ENCODE measurements around the gene KRTAP12-1. TPM values are rescaled to one million over a fixed set of nuclear protein-coding genes. Genes with fewer than 3 reads are reported as not detected.
"Not testable (repeated sequence)": the region's sequence is repeated elsewhere in the genome, so short reads cannot be mapped to it uniquely, and the experiment has no call there.

The KRTAP12-1 gene
- total RNA-seq, 1 experiment from 2014 or later, result not detected

DNA sequence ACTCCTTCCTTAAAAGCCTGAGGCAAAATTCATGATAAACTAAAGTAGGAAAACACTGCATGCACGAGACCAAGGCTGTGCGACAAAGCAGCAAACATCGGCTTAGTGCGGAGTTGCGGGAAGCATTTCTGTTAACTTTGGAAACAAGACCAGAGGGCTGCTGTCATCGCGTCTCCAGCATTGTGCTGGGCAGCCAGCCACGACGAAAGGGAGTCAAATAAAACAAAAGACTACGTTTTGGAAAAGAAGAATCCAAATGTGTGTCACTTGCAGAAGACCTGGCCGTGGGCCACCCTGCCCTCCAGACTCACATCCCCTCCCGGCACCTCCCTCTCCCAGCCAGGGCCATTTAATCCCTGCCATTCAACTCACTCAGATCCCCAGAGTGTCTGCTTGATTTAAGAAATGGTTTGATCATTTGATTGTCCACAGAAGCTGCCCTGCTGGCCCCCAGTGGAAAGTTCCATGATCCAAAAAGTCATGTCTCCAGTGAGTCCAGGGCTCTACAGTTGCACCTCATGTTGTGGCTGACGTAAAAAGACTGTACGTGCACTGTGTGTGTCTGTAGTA, 38.1 kb downstream of the KRTAP12-1 start:
- Histone ChIP-seq H3K79me2 (ENCODE audit: low read length) (no peaks in the 10 kb centered on the region), H4K20me1 (ENCODE audit: insufficient read depth, low read depth, low read length) (no peaks in the 10 kb centered on the region), H2AFZ (ENCODE audit: low read length) (no peak overlapping the region), H3K27ac (ENCODE audit: low read length) (no peak overlapping the region), H3K9ac (ENCODE audit: low read length) (no peak overlapping the region), H3K9me3 (ENCODE audit: low read length) (peaks cover 5% of the 10 kb centered on the region; the same call in 1 of the 2 replicates), H3K4me3 (ENCODE audit: low read length) (no peak overlapping the region), H3K4me1 (ENCODE audit: low read length) (no peaks in the 10 kb centered on the region), H3K9me2 (replicated peaks; ENCODE audit: insufficient read depth, low read length) (no peaks in the 10 kb centered on the region), H3K27me3 (ENCODE audit: low read length) (no peaks in the 10 kb centered on the region), H3K36me3 (ENCODE audit: insufficient read depth, low read length) (no peaks in the 10 kb centered on the region), H3K4me2 (ENCODE audit: low read depth, low read length, poor library complexity, severe bottlenecking) (no peak overlapping the region)
- no peak for DNase-seq

DNA sequence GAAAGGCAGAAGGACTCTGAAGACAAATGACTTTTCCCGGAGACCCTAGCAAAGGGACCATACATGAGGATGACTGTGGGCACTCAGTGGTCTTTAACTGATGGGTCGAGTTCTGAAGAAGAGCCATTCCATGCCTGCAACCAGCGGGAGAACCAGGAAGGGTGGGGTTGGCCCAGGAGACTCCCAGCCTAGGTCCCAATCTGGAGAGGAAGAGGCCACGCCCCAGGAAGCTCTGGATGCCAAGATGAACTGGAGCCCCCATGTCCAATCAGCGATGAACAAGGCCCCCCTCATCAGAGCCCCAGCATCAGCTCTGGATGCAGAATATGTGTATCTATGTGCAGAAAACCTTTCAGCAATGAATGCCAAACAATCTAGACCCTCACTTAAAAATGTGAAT, 41.2 kb downstream of the KRTAP12-1 start:
- Histone ChIP-seq H3K4me2 (ENCODE audit: low read depth, low read length, poor library complexity, severe bottlenecking) (no peak overlapping the region), H3K9me3 (ENCODE audit: low read length) (peaks cover 5% of the 10 kb centered on the region; the same call in 1 of the 2 replicates), H3K36me3 (ENCODE audit: insufficient read depth, low read length) (no peaks in the 10 kb centered on the region), H3K79me2 (ENCODE audit: low read length) (no peaks in the 10 kb centered on the region), H4K20me1 (ENCODE audit: insufficient read depth, low read depth, low read length) (no peaks in the 10 kb centered on the region), H3K4me1 (ENCODE audit: low read length) (no peaks in the 10 kb centered on the region), H3K4me3 (ENCODE audit: low read length) (no peak overlapping the region), H3K9ac (ENCODE audit: low read length) (no peak overlapping the region), H2AFZ (ENCODE audit: low read length) (no peak overlapping the region), H3K27me3 (ENCODE audit: low read length) (no peaks in the 10 kb centered on the region), H3K9me2 (replicated peaks; ENCODE audit: insufficient read depth, low read length) (no peaks in the 10 kb centered on the region), H3K27ac (ENCODE audit: low read length) (no peak overlapping the region)
- DNase-seq, result no peak

DNA sequence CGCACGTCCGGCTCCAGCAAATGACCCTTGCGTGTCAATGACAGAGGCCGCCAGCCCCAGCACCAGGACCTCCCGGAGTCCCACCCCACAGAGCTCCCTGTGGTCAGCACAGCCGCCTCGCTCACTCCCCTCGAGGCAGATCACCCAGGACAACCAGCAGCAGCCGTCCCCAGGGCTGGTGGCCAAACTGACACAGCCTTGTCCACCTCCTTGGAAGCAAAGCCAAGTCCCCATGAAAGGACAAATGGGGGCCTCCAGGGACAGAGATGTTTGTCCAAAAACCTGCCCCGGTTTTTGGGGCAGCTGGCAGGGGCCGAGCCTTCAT, 42.7 kb downstream of the KRTAP12-1 start:
- no peak overlapping the region for H2AFZ ChIP-seq (ENCODE audit: low read length)
- no peaks in the 10 kb centered on the region for H3K9me2 ChIP-seq (replicated peaks; ENCODE audit: insufficient read depth, low read length)
- no peak overlapping the region for H3K9ac ChIP-seq (ENCODE audit: low read length)
- H3K4me1 ChIP-seq (ENCODE audit: low read length), result no peaks in the 10 kb centered on the region
- no peaks in the 10 kb centered on the region for H3K27me3 ChIP-seq (ENCODE audit: low read length)
- H3K9me3 ChIP-seq (ENCODE audit: low read length), result no peaks in the 10 kb centered on the region
- H3K79me2 ChIP-seq (ENCODE audit: low read length), result no peaks in the 10 kb centered on the region
- no peaks in the 10 kb centered on the region for H4K20me1 ChIP-seq (ENCODE audit: insufficient read depth, low read depth, low read length)
- no peaks in the 10 kb centered on the region for H3K36me3 ChIP-seq (ENCODE audit: insufficient read depth, low read length)
- no peak overlapping the region for H3K4me2 ChIP-seq (ENCODE audit: low read depth, low read length, poor library complexity, severe bottlenecking)
- H3K27ac ChIP-seq (ENCODE audit: low read length), result no peak overlapping the region
- no peak overlapping the region for H3K4me3 ChIP-seq (ENCODE audit: low read length)
- no peak for DNase-seq

DNA sequence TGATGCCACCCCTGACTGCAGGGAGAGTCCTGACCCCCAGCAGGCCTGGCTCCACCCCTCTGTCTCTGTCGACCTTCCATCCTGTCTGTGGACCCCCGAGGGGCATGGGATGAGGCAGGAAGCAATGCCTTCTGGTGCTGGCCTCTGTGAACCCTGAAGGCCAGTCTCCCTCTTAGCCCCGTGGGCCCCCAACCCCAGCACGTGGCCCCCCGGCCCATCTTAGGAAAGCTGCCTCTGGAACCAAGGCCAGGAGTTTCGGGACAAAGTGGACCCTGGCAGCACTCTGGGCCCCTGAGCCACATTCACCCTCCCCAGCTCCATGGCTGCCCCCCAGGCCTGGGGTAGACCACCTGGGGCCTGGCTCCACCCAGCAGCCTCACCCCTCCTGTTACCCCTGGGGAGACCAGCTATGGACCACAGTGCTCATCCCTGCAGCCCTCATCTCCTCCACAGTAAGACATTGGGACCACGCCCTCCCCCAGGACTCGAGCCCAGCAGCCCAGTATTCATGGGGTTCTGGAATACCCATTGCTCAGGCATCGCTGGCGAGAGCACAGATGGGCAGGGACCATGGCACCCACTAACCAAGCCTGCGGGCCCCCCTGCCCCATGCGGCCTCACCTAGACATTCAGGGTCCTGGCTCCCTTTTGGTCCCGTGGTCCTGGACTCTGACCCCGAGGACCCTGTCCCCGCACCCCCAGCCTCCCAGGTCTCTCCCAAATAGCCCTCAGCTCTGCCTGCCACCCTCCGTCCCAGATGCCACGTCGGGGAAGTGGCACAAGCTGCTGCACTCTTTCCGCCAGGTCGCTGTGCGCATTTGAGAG, 43.2 kb downstream of the KRTAP12-1 start:
- H3K4me1 ChIP-seq (ENCODE audit: low read length); H3K9me3 ChIP-seq (ENCODE audit: low read length); H3K27me3 ChIP-seq (ENCODE audit: low read length); H3K4me3 ChIP-seq (ENCODE audit: low read length); H3K9ac ChIP-seq (ENCODE audit: low read length); DNase-seq; H3K4me2 ChIP-seq (ENCODE audit: low read depth, low read length, poor library complexity, severe bottlenecking); H3K36me3 ChIP-seq (ENCODE audit: insufficient read depth, low read length); H3K79me2 ChIP-seq (ENCODE audit: low read length); H3K27ac ChIP-seq (ENCODE audit: low read length); H3K9me2 ChIP-seq (replicated peaks; ENCODE audit: insufficient read depth, low read length); H2AFZ ChIP-seq (ENCODE audit: low read length); H4K20me1 ChIP-seq (ENCODE audit: insufficient read depth, low read depth, low read length): not testable (repeated sequence)

DNA sequence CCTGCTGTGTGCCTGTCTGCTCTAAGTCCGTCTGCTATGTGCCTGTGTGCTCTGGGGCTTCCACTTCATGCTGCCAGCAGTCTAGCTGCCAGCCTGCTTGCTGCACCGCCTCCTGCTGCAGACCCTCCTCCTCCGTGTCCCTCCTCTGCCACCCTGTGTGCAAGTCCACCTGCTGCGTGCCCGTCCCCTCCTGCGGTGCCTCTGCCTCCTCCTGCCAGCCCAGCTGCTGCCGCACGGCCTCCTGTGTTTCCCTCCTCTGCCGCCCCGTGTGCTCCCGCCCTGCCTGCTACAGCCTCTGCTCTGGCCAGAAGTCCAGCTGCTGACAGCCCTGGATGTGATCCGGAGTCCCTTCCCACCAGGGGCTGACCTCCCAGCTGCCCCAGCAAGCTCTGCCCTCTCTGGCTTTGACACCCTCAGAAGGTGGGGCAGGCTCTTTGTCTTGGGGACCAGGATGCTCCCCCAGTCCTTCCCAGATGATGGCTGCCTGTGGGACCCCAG, 44.1 kb downstream of the KRTAP12-1 start:
- H3K27me3 ChIP-seq (ENCODE audit: low read length); H3K79me2 ChIP-seq (ENCODE audit: low read length); H3K9ac ChIP-seq (ENCODE audit: low read length); H3K36me3 ChIP-seq (ENCODE audit: insufficient read depth, low read length); H3K4me2 ChIP-seq (ENCODE audit: low read depth, low read length, poor library complexity, severe bottlenecking); H3K9me3 ChIP-seq (ENCODE audit: low read length); H3K27ac ChIP-seq (ENCODE audit: low read length); H3K4me3 ChIP-seq (ENCODE audit: low read length); H3K4me1 ChIP-seq (ENCODE audit: low read length); H2AFZ ChIP-seq (ENCODE audit: low read length); H4K20me1 ChIP-seq (ENCODE audit: insufficient read depth, low read depth, low read length); DNase-seq; H3K9me2 ChIP-seq (replicated peaks; ENCODE audit: insufficient read depth, low read length): not testable (repeated sequence)

DNA sequence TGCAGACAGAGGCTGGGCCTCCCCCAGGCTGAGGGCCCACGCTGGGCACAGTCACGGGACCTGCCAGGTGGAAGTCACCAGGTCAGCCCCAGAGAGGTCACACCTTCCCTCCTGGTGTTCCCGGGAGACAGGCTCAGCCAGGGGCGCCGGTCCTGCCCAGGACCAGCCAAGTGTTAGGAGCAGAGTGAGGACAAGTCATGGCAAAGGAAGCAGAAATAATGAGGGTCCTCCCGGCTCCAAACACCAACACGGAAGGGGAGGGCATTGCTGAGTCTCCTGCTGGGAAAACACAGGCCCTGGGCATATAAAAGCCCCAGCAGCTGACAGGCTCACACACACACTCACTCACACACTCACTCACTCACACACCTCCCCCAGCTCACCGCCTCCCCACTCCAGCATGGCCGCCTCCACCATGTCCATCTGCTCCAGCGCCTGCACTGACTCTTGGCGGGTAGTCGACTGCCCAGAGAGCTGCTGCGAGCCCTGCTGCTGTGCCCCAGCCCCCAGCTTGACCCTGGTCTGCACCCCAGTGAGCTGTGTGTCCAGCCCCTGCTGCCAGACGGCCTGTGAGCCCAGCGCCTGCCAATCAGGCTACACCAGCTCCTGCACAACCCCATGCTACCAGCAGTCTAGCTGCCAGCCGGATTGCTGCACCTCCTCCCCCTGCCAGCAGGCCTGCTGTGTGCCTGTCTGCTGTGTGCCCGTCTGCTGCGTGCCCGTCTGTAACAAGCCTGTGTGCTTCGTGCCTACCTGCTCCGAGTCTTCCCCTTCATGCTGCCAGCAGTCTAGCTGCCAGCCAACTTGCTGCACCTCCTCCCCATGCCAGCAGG, 44.7 kb downstream of the KRTAP12-1 start, which contains the start of gene KRTAP10-10:
TSS of gene KRTAP10-10 (plus strand) at position 339 of the 833 bp plus-strand sequence. CDS start at position 401, 62 bp downstream.
- no peaks in the 10 kb centered on the region for H3K36me3 ChIP-seq (ENCODE audit: insufficient read depth, low read length)
- no peaks in the 10 kb centered on the region for H3K9me3 ChIP-seq (ENCODE audit: low read length)
- no peaks in the 10 kb centered on the region for H3K9me2 ChIP-seq (replicated peaks; ENCODE audit: insufficient read depth, low read length)
- no peak within 1 kb of the TSS for H3K4me3 ChIP-seq (ENCODE audit: low read length)
- H4K20me1 ChIP-seq (ENCODE audit: insufficient read depth, low read depth, low read length), result no peaks in the 10 kb centered on the region
- no peak within 1 kb of the TSS for H2AFZ ChIP-seq (ENCODE audit: low read length)
- no peaks in the 10 kb centered on the region for H3K27me3 ChIP-seq (ENCODE audit: low read length)
- no peaks in the 10 kb centered on the region for H3K4me1 ChIP-seq (ENCODE audit: low read length)
- no peaks in the 10 kb centered on the region for H3K79me2 ChIP-seq (ENCODE audit: low read length)
- H3K9ac ChIP-seq (ENCODE audit: low read length), result no peak within 1 kb of the TSS
- H3K27ac ChIP-seq (ENCODE audit: low read length), result no peak within 1 kb of the TSS
- no peak for DNase-seq
- H3K4me2 ChIP-seq (ENCODE audit: low read depth, low read length, poor library complexity, severe bottlenecking), result no peak within 1 kb of the TSS

DNA sequence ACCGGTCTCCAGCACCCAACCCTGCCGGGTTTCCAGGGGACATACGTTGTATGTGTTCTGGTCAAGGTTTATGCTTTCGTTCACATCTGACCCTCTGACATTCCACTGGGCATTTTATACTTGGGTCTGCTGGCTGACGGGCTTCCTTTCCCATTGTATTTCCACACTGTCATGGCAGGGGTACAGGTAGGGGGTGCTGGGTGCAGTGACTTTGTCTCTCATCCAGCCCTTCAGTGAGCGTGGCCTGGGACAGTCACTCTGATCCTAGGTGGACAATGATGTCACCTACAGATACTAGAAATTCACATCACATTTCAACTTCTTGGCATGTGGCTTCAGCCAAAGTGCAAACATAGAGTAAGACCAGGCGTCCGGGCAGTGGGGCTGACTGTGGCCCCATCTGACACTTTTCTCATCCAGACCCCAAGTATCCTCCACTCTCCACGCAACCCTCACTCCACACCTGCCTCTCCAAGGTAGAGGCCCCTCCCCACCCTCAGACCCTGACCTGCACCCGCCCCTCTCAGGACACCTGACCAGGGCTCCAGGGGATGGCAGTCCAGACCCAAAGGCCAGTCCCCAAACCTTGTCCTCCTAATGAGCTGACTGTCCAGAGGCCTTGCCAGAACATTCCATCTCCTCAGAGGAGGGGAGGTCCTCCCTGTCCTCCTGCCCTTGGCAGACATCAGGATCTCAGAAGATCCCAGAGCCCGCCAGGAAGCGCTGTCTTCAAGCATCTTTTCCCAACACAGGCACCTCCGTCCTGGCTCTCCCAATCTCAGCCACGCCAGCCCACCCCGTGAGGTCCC, 45.5 kb downstream of the KRTAP12-1 start:
- H3K9ac ChIP-seq (ENCODE audit: low read length), result no peak overlapping the region

More for the DNA sequence above, 45.5 kb downstream of the KRTAP12-1 start:
- H3K9me2 ChIP-seq (replicated peaks; ENCODE audit: insufficient read depth, low read length), result no peaks in the 10 kb centered on the region
- no peaks in the 10 kb centered on the region for H4K20me1 ChIP-seq (ENCODE audit: insufficient read depth, low read depth, low read length)
- H3K4me1 ChIP-seq (ENCODE audit: low read length), result no peaks in the 10 kb centered on the region
- no peak overlapping the region for H2AFZ ChIP-seq (ENCODE audit: low read length)
- no peak for DNase-seq
- H3K27ac ChIP-seq (ENCODE audit: low read length), result no peak overlapping the region
- H3K36me3 ChIP-seq (ENCODE audit: insufficient read depth, low read length), result no peaks in the 10 kb centered on the region
- no peak overlapping the region for H3K4me3 ChIP-seq (ENCODE audit: low read length)
- H3K79me2 ChIP-seq (ENCODE audit: low read length), result no peaks in the 10 kb centered on the region
- H3K9me3 ChIP-seq (ENCODE audit: low read length), result no peaks in the 10 kb centered on the region
- H3K27me3 ChIP-seq (ENCODE audit: low read length), result no peaks in the 10 kb centered on the region
- H3K4me2 ChIP-seq (ENCODE audit: low read depth, low read length, poor library complexity, severe bottlenecking), result no peak overlapping the region
